Activated T-helper 1 cell treated with anti-CD3 and anti-CD28 coated beads, Interleukin-12 subunit alpha, Interleukin-12 subunit beta, Interleukin-2, Interleukin-4 antibody, amounts not matched to agents 30 ng/mL and 10 ng/mL and 1 ng/mL, durations not matched to agents 14 hours and 24 hours and 36 hours (primary cell): ENCODE data around the gene AGBL1. TPM values are rescaled to one million over a fixed set of nuclear protein-coding genes. Genes with fewer than 3 reads are reported as not detected.

Experiments used
- DNase-seq: peaks from one replicate; pipeline ENCODE4 v3.0.0; 2021; ENCODE audit warnings: low spot score
- H3K27ac Mint-ChIP-seq: one replicate; pipeline ENCODE4 v1.8.0; 2021; ENCODE audit warnings: mild to moderate bottlenecking, mixed read lengths
- H3K27me3 Mint-ChIP-seq: one replicate; pipeline ENCODE4 v1.8.0; 2022; ENCODE audit warnings: mild to moderate bottlenecking, moderate library complexity, mixed read lengths; ENCODE audit not compliant: insufficient read depth
- H3K36me3 Mint-ChIP-seq: one replicate; pipeline ENCODE4 v1.8.0; 2021; ENCODE audit warnings: low read depth, mixed read lengths
- H3K4me1 Mint-ChIP-seq: one replicate; pipeline ENCODE4 v1.8.0; 2021; ENCODE audit warnings: low read depth, mixed read lengths
- H3K4me3 Mint-ChIP-seq: one replicate; pipeline ENCODE4 v1.8.0; 2021; ENCODE audit warnings: mild to moderate bottlenecking, moderate library complexity, mixed read lengths
- H3K9me3 Mint-ChIP-seq: one replicate; pipeline ENCODE4 v1.8.0; 2021; ENCODE audit warnings: mixed read lengths
- intact Hi-C: fragments of 100-400 bp; cut with micrococcal nuclease; formaldehyde crosslinking; loops from one replicate; pipeline ENCODE4 v1.15.1; 2024
- total RNA-seq: library from RNA; stranded (reverse); gene quantifications from 2 replicates; pipeline ENCODE4 v1.2.3, GENCODE V29; 2022

Gene AGBL1
- total RNA-seq, 1 donor from 2014 or later: not detected

GRCh38 chr15:86714241-86714640, 634.6 kb downstream of the AGBL1 start:
- Mint-ChIP-seq H3K4me3 (no peak overlapping the region), H3K9me3 (no peaks in the 10 kb centered on the region), H3K27ac (no peak overlapping the region), H3K36me3 (no peaks in the 10 kb centered on the region), H3K27me3 (no peaks in the 10 kb centered on the region), H3K4me1 (no peaks in the 10 kb centered on the region)
- intact Hi-C loops: no loop called here
- no peak for DNase-seq

- H3K27me3 Mint-ChIP-seq: no peaks in the 10 kb centered on the region
- DNase-seq: no peak
- no peaks in the 10 kb centered on the region for H3K36me3 Mint-ChIP-seq
- H3K4me1 Mint-ChIP-seq: no peaks in the 10 kb centered on the region
- H3K27ac Mint-ChIP-seq: no peak overlapping the region
- intact Hi-C loops: no loop called here
- no peaks in the 10 kb centered on the region for H3K9me3 Mint-ChIP-seq
- no peak overlapping the region for H3K4me3 Mint-ChIP-seq
Observed at GRCh38 chr15:86725628-86726027, 646.0 kb downstream of the AGBL1 start.

GRCh38 chr15:86735247-86736040, 655.8 kb downstream of the AGBL1 start:
- Mint-ChIP-seq H3K4me3 (no peak overlapping the region), H3K27ac (no peak overlapping the region), H3K36me3 (no peaks in the 10 kb centered on the region), H3K27me3 (no peaks in the 10 kb centered on the region), H3K9me3 (no peaks in the 10 kb centered on the region), H3K4me1 (no peaks in the 10 kb centered on the region)
- no peak for DNase-seq
- intact Hi-C loops: no loop called here

GRCh38 chr15:86741917-86742316, 662.2 kb downstream of the AGBL1 start:
- no peaks in the 10 kb centered on the region for H3K4me1 Mint-ChIP-seq

GRCh38 chr15:86743283-86743903, 663.7 kb downstream of the AGBL1 start:
- no peaks in the 10 kb centered on the region for H3K9me3 Mint-ChIP-seq
- H3K36me3 Mint-ChIP-seq: no peaks in the 10 kb centered on the region
- peak; percentile 9 for DNase-seq
- no peaks in the 10 kb centered on the region for H3K27me3 Mint-ChIP-seq
- no peak overlapping the region for H3K4me3 Mint-ChIP-seq
- no peak overlapping the region for H3K27ac Mint-ChIP-seq
- no peaks in the 10 kb centered on the region for H3K4me1 Mint-ChIP-seq
- intact Hi-C loops: loop anchor here (1.0 to 2.0 kb wide), 2 partner anchors 119 to 885 kb away; no protein-coding TSS in a partner anchor

More at GRCh38 chr15:86741917-86742316, 662.2 kb downstream of the AGBL1 start:
- intact Hi-C loops: loop anchor here (2.0 kb wide), 1 partner anchor 883 kb away; no protein-coding TSS in a partner anchor
- no peak overlapping the region for H3K4me3 Mint-ChIP-seq
- DNase-seq: no peak
- H3K27ac Mint-ChIP-seq: no peak overlapping the region
- no peaks in the 10 kb centered on the region for H3K27me3 Mint-ChIP-seq
- no peaks in the 10 kb centered on the region for H3K36me3 Mint-ChIP-seq
- H3K9me3 Mint-ChIP-seq: no peaks in the 10 kb centered on the region

- no peak for DNase-seq
- Mint-ChIP-seq H3K27ac (no peak overlapping the region), H3K36me3 (no peaks in the 10 kb centered on the region), H3K4me1 (no peaks in the 10 kb centered on the region), H3K27me3 (no peaks in the 10 kb centered on the region), H3K4me3 (no peak overlapping the region), H3K9me3 (no peaks in the 10 kb centered on the region)
- intact Hi-C loops: no loop called here
Observed at GRCh38 chr15:86744198-86744780, 664.6 kb downstream of the AGBL1 start.

- Mint-ChIP-seq H3K4me1 (no peaks in the 10 kb centered on the region), H3K27me3 (no peaks in the 10 kb centered on the region), H3K36me3 (no peaks in the 10 kb centered on the region), H3K4me3 (no peak overlapping the region), H3K27ac (no peak overlapping the region), H3K9me3 (no peaks in the 10 kb centered on the region)
- intact Hi-C loops: no loop called here
- DNase-seq: no peak
Observed at GRCh38 chr15:86751116-86751515, 671.4 kb downstream of the AGBL1 start.

- H3K27me3 Mint-ChIP-seq: no peaks in the 10 kb centered on the region
- DNase-seq: no peak
- intact Hi-C loops: no loop called here
Observed at GRCh38 chr15:86754846-86755245, 675.2 kb downstream of the AGBL1 start.

GRCh38 chr15:86756688-86757087, 677.0 kb downstream of the AGBL1 start:
- Mint-ChIP-seq H3K27ac (peak overlapping the region; percentile 18), H3K36me3 (no peaks in the 10 kb centered on the region), H3K27me3 (no peaks in the 10 kb centered on the region), H3K4me3 (no peak overlapping the region), H3K4me1 (no peaks in the 10 kb centered on the region), H3K9me3 (no peaks in the 10 kb centered on the region)
- no peak for DNase-seq
- intact Hi-C loops: no loop called here

More at GRCh38 chr15:86754846-86755245, 675.2 kb downstream of the AGBL1 start:
- no peaks in the 10 kb centered on the region for H3K9me3 Mint-ChIP-seq
- H3K36me3 Mint-ChIP-seq: no peaks in the 10 kb centered on the region
- no peak overlapping the region for H3K4me3 Mint-ChIP-seq
- H3K27ac Mint-ChIP-seq: no peak overlapping the region
- H3K4me1 Mint-ChIP-seq: no peaks in the 10 kb centered on the region

- Mint-ChIP-seq H3K27ac (no peak overlapping the region), H3K9me3 (no peaks in the 10 kb centered on the region), H3K36me3 (no peaks in the 10 kb centered on the region), H3K4me1 (no peaks in the 10 kb centered on the region), H3K4me3 (no peak overlapping the region), H3K27me3 (no peaks in the 10 kb centered on the region)
- DNase-seq: no peak
- intact Hi-C loops: no loop called here
Observed at GRCh38 chr15:86759800-86760523, 680.3 kb downstream of the AGBL1 start.

GRCh38 chr15:86762874-86763273, 683.2 kb downstream of the AGBL1 start:
- H3K36me3 Mint-ChIP-seq: no peaks in the 10 kb centered on the region
- no peaks in the 10 kb centered on the region for H3K27me3 Mint-ChIP-seq
- no peaks in the 10 kb centered on the region for H3K4me1 Mint-ChIP-seq
- H3K9me3 Mint-ChIP-seq: no peaks in the 10 kb centered on the region
- no peak for DNase-seq
- no peak overlapping the region for H3K27ac Mint-ChIP-seq
- no peak overlapping the region for H3K4me3 Mint-ChIP-seq
- intact Hi-C loops: no loop called here

GRCh38 chr15:86764021-86764420, 684.4 kb downstream of the AGBL1 start:
- Mint-ChIP-seq H3K36me3 (no peaks in the 10 kb centered on the region), H3K27me3 (no peaks in the 10 kb centered on the region), H3K4me1 (no peaks in the 10 kb centered on the region), H3K27ac (no peak overlapping the region), H3K4me3 (no peak overlapping the region), H3K9me3 (no peaks in the 10 kb centered on the region)
- intact Hi-C loops: no loop called here
- DNase-seq: no peak

- no peaks in the 10 kb centered on the region for H3K4me1 Mint-ChIP-seq
- H3K36me3 Mint-ChIP-seq: no peaks in the 10 kb centered on the region
- no peak for DNase-seq
- no peak overlapping the region for H3K4me3 Mint-ChIP-seq
- H3K27me3 Mint-ChIP-seq: no peaks in the 10 kb centered on the region
- H3K9me3 Mint-ChIP-seq: no peaks in the 10 kb centered on the region
- H3K27ac Mint-ChIP-seq: no peak overlapping the region
- intact Hi-C loops: no loop called here
Observed at GRCh38 chr15:86765281-86765680, 685.6 kb downstream of the AGBL1 start.
